Lung (tissue), 12 donors: ENCODE measurements around the gene IDE. TPM values are rescaled to one million over a fixed set of nuclear protein-coding genes. Genes with fewer than 3 reads are reported as not detected.
"Not testable (repeated sequence)": the region's sequence is repeated elsewhere in the genome, so short reads cannot be mapped to it uniquely, and the experiment has no call there.

Source experiments
- ATAC-seq: fragments of 200-7000 bp; cut with Tn5 transposase; one replicate; pipeline ENCODE4 v1.9.1; 2020; ENCODE audit warnings: moderate number of reproducible peaks; ENCODE audit not compliant: insufficient read depth, low FRiP score
- DNase-seq, 3 donors: peaks; one replicate each; pipeline ENCODE4 v3.0.0-alpha.2; 2013 to 2017
- H3K27ac ChIP-seq, 2 donors: one replicate each; pipeline ENCODE4 v1.5.1; 2013; ENCODE audit warnings: mild to moderate bottlenecking in 2 of 2, moderate library complexity in 2 of 2, control low read depth in 1 of 2, inconsistent platforms in 1 of 2, low read depth in 1 of 2, low read length in 1 of 2
- H3K27me3 ChIP-seq, 3 donors: one replicate each; pipeline ENCODE4 v1.5.1; 2013; ENCODE audit warnings: low read length in 2 of 3; ENCODE audit not compliant: control insufficient read depth in 3 of 3, insufficient read depth in 3 of 3
- H3K36me3 ChIP-seq, 4 donors: one replicate each; pipeline ENCODE4 v1.5.1; 2013; ENCODE audit warnings: low read length in 4 of 4, mild to moderate bottlenecking in 1 of 4, moderate library complexity in 1 of 4; ENCODE audit not compliant: control insufficient read depth in 4 of 4, insufficient read depth in 4 of 4
- H3K4me1 ChIP-seq, 5 donors: one replicate each; pipeline ENCODE4 v1.5.1; 2013; ENCODE audit warnings: low read length in 5 of 5, mild to moderate bottlenecking in 2 of 5, moderate library complexity in 1 of 5; ENCODE audit not compliant: control insufficient read depth in 5 of 5, insufficient read depth in 5 of 5
- H3K4me3 ChIP-seq: one replicate; pipeline ENCODE4 v1.5.1; 2013; ENCODE audit warnings: mild to moderate bottlenecking, control low read depth, moderate library complexity
- H3K9ac ChIP-seq, 2 donors: one replicate each; pipeline ENCODE4 v1.5.1; 2013; ENCODE audit warnings: low read length in 2 of 2, control low read depth in 1 of 2; ENCODE audit not compliant: insufficient read depth in 1 of 2
- H3K9me3 ChIP-seq, 4 donors: one replicate each; pipeline ENCODE4 v1.5.1; 2013; ENCODE audit warnings: low read length in 3 of 4, mild to moderate bottlenecking in 1 of 4, moderate library complexity in 1 of 4; ENCODE audit not compliant: control insufficient read depth in 4 of 4, insufficient read depth in 3 of 4
- CTCF ChIP-seq: IDR thresholded peaks from 2 replicates; pipeline ENCODE4 v1.5.1; 2012; ENCODE audit warnings: mild to moderate bottlenecking; ENCODE audit errors: control extremely low read depth, extremely low read depth
- WGBS, 2 donors: extraction: QIAGEN DNeasy Blood & Tissue Kit; methylation state at CpG; one replicate each; pipeline ENCODE4 v1.1.7; 2013; 5-methylcytosine and 5-hydroxymethylcytosine counted together
- polyA plus RNA-seq, 2 donors: library from polyadenylated mRNA; stranded (reverse); fragments of 200-250 nt; gene quantifications; one replicate each; pipeline ENCODE4 v1.2.1, GENCODE V29; 2013
- total RNA-seq, 2 donors: library from RNA; depleted of rRNA in 1 of 2; stranded (reverse); fragments of >200 nt in 1 of 2; gene quantifications; one replicate each; pipeline ENCODE4 v1.2.1, GENCODE V29; 2014 to 2021
- donor health status: control.
- donor health status: control.
- donor health status: Bipolar disorder and iron deficiency.
- donor health status: healthy.
- donor health status: DM: yes; HTN: yes; CAD: no.

IDE gene
- total and polyA plus RNA-seq, 4 donors, result 9.1 to 39.2 (median 21.0) TPM

DNA sequence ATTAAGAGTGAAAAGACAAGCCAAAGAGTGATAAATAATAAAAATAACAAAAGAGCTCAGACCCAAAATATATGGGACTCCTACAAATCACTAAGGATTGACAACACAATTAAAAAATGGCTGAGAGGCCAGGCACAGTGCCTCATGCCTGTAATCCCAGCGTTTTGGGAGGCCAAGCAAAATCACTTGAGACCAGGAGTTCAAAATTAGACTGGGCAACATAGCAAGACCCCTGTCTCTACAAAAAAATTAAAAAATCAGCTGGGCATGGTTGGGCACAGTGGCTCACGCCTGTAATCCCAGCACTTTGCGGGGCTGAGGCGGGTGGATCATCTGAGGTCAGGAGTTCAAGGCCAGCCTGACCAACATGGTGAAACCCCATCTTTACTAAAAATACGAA is 137.3 kb downstream of the IDE start:
- no peak overlapping the region for H3K27ac ChIP-seq
- no peak overlapping the region for H3K4me3 ChIP-seq
- H3K9ac ChIP-seq, result no peak overlapping the region
- H3K4me1 ChIP-seq, result no peaks in the 10 kb centered on the region
- H3K9me3 ChIP-seq, result no peaks in the 10 kb centered on the region
- H3K27me3 ChIP-seq, result no peaks in the 10 kb centered on the region
- ATAC-seq (no peak), DNase-seq (no peak)
- WGBS, 2 donors, result 87 to 91% methylated on average over 5 of the region's 5 CpGs
- no peak for TF ChIP-seq CTCF
- no peaks in the 10 kb centered on the region for H3K36me3 ChIP-seq

DNA sequence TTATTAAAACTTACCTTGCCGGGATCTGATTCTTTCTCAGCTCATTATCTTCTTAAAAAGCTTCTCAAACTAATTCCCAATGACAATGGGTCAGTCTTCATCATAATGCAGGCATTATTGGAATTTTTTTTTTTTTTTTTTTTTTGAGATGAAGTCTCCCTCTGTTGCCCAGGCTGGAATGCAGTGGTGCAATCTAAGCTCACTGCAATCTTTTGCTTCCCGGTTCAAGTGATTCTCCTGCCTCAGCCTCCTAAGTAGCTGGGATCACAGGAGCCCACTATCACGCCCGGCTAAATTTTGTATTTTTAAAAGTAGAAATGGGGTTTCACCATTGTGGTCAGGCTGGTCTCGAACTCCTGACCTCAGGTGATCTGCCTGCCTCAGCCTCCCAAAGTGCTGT is 137.8 kb downstream of the IDE start:
- not testable (repeated sequence) for ATAC-seq, H3K36me3 ChIP-seq, H3K4me1 ChIP-seq, H3K4me3 ChIP-seq, H3K27me3 ChIP-seq, H3K9ac ChIP-seq, DNase-seq, H3K9me3 ChIP-seq, H3K27ac ChIP-seq
- WGBS, 2 donors, result 84 to 86% methylated on average over 5 of the region's 5 CpGs

DNA sequence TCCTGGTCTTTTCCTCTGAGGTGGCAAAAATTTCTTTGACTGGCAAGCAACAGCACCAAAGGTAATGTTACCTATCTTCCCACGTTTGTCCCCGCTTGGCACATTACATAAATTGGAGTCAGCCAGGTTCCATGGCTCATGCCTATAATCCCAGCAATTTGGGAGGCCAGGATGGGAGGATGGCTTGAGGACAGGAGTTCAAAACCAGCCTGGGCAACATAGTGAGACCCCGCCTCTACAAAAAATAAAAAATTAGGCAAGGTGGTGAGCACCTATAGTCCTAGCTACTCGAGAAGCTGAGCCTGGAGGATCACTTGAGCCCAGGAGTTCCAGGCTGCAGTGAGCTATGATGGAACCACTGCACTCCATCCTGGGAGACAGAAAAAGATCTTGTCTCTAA is 139.5 kb downstream of the IDE start:
- Histone ChIP-seq H3K27ac (no peak overlapping the region), H3K9me3 (no peaks in the 10 kb centered on the region), H3K9ac (no peak overlapping the region), H3K4me1 (no peaks in the 10 kb centered on the region), H3K4me3 (no peak overlapping the region), H3K36me3 (no peaks in the 10 kb centered on the region), H3K27me3 (no peaks in the 10 kb centered on the region)
- TF ChIP-seq CTCF, result no peak
- 95 to 97% methylated on average over 4 of the region's 4 CpGs for WGBS, 2 donors
- ATAC-seq (no peak), DNase-seq (no peak)

- 30 to 44% methylated on average over 4 of the region's 4 CpGs for WGBS, 2 donors
- Histone ChIP-seq H3K4me3 (no peak overlapping the region), H3K9ac (no peak overlapping the region), H3K4me1 (no peaks in the 10 kb centered on the region), H3K27me3 (no peaks in the 10 kb centered on the region), H3K36me3 (no peaks in the 10 kb centered on the region), H3K27ac (peak overlapping the region; percentile 24 to 47), H3K9me3 (no peaks in the 10 kb centered on the region)
- ATAC-seq (no peak), DNase-seq (peak in 2 of 3 donors; percentile 4 to 9)
- TF ChIP-seq CTCF, result no peak
Measured at GRCh38 chr10:92432596-92432995, 141.3 kb downstream of the IDE start.
